Measurements from ENCODE around the gene INSR. TPM values are rescaled to one million over a fixed set of nuclear protein-coding genes. Genes with fewer than 3 reads are reported as not detected.
A peak's percentile ranks its signal among the peaks of the same experiment; 100 is the strongest.

INSR gene
- total RNA-seq (19.5 and 20.8 TPM in 2 replicates), polyA plus RNA-seq (4.9 and 5.2 TPM in 2 replicates), polyA minus RNA-seq (45.0 and 58.0 TPM in 2 replicates), Bru-seq, nascent RNA (percentile 50 among the genes with signal in this experiment), BruChase-seq, experiment 1, labeled RNA remaining after a 6-hour chase (percentile 57 among the genes with signal in this experiment), BruChase-seq, experiment 2, labeled RNA remaining after a 2-hour chase (percentile 52 among the genes with signal in this experiment)
- polyA plus RNA-seq (2011; cell fraction: cytosol; rRNA removed): 2.9 and 3.4 TPM in 2 replicates
- 14.4 and 14.5 TPM in 2 replicates for polyA plus RNA-seq (2011; cell fraction: nucleus; rRNA removed)
- 3.4 and 3.7 TPM in 2 replicates for polyA plus RNA-seq (2012)
- 6.7 TPM for polyA minus RNA-seq (2011; cell fraction: cytosol; rRNA and poly(A)+ RNA removed)
- polyA minus RNA-seq (2011; cell fraction: nucleus; rRNA and poly(A)+ RNA removed): 31.4 and 32.0 TPM in 2 replicates
- long read RNA-seq, full-length matches to known transcripts: 1 of 10 reads
- long read RNA-seq, partial matches to known transcripts: 2 of 10 reads
- long read RNA-seq, other reads (novel, unspliced or antisense): 7 of 10 reads

DNA sequence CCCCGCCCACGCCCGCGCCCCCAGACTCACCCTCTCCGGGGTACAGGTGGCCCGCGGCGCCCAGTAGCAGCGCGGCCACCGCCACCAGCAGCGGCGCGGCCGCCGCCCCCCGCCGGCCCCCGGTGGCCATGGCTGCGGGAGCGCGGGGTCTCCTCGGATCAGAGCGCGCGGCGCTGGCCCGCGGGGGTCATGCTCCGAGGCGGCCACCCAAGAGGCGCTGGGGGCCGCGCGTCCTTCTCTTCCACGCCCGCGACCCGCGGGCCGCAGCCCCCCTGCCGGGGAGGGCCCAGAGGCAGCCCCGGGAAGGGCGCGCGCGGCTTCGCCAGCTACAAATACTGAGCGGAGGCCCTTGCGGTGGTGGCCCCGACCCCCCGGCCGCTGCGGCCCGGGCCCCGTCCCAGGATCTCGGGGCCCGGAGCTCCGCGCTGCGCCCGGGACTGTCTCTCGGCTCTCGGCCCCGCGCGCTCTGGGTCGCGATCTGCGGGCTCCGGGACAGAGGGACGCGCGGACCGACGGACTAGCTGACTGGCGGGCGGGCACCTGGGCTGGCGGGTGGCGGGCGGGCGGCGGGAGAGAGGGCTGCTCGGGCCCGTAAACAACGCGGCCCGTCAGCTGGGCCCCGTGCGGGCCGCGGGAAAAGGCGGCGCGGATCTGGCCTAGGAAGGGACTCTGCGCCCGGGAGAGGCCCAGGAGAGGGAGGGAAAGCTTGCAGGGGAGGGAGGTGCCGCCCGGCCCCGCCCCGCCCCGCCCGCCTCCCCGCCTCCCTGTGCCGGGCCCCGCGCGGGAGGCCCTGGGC is at the start of gene INSR:
TSS of gene INSR (minus strand) at position 653 of the 796 bp plus-strand sequence. CDS start at position 130, 523 bp downstream.
- no peaks in the 10 kb centered on the region for H3K36me3 ChIP-seq (ENCODE audit: control insufficient read depth in 2 of 2, extremely low read depth in 1 of 2, insufficient read depth in 2 of 2, low read length in 2 of 2)
- TF ChIP-seq, protein P1, sequence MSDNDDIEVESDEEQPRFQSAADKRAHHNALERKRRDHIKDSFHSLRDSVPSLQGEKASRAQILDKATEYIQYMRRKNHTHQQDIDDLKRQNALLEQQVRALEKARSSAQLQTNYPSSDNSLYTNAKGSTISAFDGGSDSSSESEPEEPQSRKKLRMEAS (IDR thresholded peaks at IDR 0.05; ENCODE audit: insufficient read depth, insufficient read length): no peak
- TF ChIP-seq, protein P2, sequence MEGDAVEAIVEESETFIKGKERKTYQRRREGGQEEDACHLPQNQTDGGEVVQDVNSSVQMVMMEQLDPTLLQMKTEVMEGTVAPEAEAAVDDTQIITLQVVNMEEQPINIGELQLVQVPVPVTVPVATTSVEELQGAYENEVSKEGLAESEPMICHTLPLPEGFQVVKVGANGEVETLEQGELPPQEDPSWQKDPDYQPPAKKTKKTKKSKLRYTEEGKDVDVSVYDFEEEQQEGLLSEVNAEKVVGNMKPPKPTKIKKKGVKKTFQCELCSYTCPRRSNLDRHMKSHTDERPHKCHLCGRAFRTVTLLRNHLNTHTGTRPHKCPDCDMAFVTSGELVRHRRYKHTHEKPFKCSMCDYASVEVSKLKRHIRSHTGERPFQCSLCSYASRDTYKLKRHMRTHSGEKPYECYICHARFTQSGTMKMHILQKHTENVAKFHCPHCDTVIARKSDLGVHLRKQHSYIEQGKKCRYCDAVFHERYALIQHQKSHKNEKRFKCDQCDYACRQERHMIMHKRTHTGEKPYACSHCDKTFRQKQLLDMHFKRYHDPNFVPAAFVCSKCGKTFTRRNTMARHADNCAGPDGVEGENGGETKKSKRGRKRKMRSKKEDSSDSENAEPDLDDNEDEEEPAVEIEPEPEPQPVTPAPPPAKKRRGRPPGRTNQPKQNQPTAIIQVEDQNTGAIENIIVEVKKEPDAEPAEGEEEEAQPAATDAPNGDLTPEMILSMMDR (IDR thresholded peaks at IDR 0.05; ENCODE audit: extremely low read depth in 1 of 2, insufficient read depth in 1 of 2, low read depth in 1 of 2, low read length in 2 of 2): no peak
- TF ChIP-seq FOS (IDR thresholded peaks at IDR 0.05; ENCODE audit: borderline replicate concordance, insufficient read depth, low read length): no peak
- no peak for TF ChIP-seq POLR2AphosphoS5 (IDR thresholded peaks at IDR 0.05; ENCODE audit: insufficient read depth, low read depth, low read length)
- ChIA-PET POLR2A (interaction anchor here (0.5 to 1.3 kb wide), 2 partner anchors 93 to 95 kb away, joined by 3 to 4 read pairs; no protein-coding TSS in a partner anchor), CTCF (interaction anchor here (0.9 to 1.4 kb wide), 5 partner anchors 32 to 111 kb away, joined by 3 to 7 read pairs (median 4); no protein-coding TSS in a partner anchor)
- no peaks in the 10 kb centered on the region for H4K20me1 ChIP-seq (replicated peaks; ENCODE audit: control insufficient read depth, extremely low read depth, insufficient read depth, low read length)
- peaks cover 3% of the 10 kb centered on the region for H3K4me1 ChIP-seq (ENCODE audit: control insufficient read depth, extremely low read depth, insufficient read depth, low read length)
- FAIRE-seq (peak; percentile 35), DNase-seq (ENCODE audit: low read depth, low spot score) (peak; percentile 90)
- no peaks in the 10 kb centered on the region for H3K79me2 ChIP-seq (ENCODE audit: control insufficient read depth, insufficient read depth, low read length)
- dilution Hi-C loops (cut with MboI; ENCODE audit: extremely low pct_ligation_motif_present, low sequenced_read_pairs) (no loop called here), intact Hi-C loops (cut with micrococcal nuclease) (loop anchor here (1.0 to 2.0 kb wide), 4 partner anchors 96 to 192 kb away; no protein-coding TSS in a partner anchor)
- peak within 1 kb of the TSS; percentile 14 for H3K27ac ChIP-seq (ENCODE audit: insufficient read depth, low read depth, low read length)
- H3K9me1 ChIP-seq (replicated peaks; ENCODE audit: control insufficient read depth, extremely low read depth, insufficient read depth, low read length): no peaks in the 10 kb centered on the region
- peak within 1 kb of the TSS; percentile 58 for H3K9ac ChIP-seq (replicated peaks; ENCODE audit: extremely low read depth, insufficient read depth, low read length)
- no peaks in the 10 kb centered on the region for H3K9me3 ChIP-seq (replicated peaks; ENCODE audit: control insufficient read depth, insufficient read depth, low read length)
- BruUV-seq (replicated peaks): no TSS peak
- H3K4me3 ChIP-seq (replicated peaks in 1 of 3; ENCODE audit: insufficient read depth in 1 of 3, low read depth in 1 of 3, low read length in 3 of 3): peak within 1 kb of the TSS; percentile 42 to 55 (median 50)
- H3K4me2 ChIP-seq (ENCODE audit: insufficient read depth, low read length): peak within 1 kb of the TSS; percentile 64
- peak within 1 kb of the TSS; percentile 72 for H2AFZ ChIP-seq (ENCODE audit: low read depth, low read length)
- no peaks in the 10 kb centered on the region for H3K27me3 ChIP-seq (ENCODE audit: control insufficient read depth in 2 of 2, insufficient read depth in 2 of 2, low read length in 2 of 2)

Data from endothelial cell of umbilical vein (primary cell).